Measurements from ENCODE around the gene PDE6G.

DNA sequence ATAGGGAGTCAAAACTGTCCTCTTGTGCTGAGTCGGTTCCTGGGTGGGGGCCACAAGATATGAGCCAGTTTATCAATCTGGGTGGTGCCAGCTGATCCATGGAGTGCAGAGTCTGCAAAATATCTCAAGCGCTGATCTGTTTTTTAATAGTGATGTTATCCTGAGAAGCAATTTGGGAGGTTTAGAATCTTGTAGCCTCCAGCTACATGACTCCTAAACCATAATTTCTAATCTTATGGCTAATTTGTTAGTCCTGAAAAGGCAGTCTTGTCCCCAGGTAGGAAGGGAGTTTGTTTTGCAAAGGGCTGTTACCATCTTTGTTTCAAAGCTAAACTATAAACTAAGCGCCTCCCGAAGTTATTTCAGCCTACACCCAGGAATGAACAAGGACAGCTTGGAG lies 17.7 kb downstream of the PDE6G start:
- TF ChIP-seq CTCF (conservative IDR thresholded peaks at IDR 0.05; ENCODE audit: low read length) (no peak), EZH2phosphoT487 (IDR thresholded peaks at IDR 0.05; ENCODE audit: borderline replicate concordance) (no peak)
